ENCODE data around the gene DCST2.

The DCST2 gene

DNA sequence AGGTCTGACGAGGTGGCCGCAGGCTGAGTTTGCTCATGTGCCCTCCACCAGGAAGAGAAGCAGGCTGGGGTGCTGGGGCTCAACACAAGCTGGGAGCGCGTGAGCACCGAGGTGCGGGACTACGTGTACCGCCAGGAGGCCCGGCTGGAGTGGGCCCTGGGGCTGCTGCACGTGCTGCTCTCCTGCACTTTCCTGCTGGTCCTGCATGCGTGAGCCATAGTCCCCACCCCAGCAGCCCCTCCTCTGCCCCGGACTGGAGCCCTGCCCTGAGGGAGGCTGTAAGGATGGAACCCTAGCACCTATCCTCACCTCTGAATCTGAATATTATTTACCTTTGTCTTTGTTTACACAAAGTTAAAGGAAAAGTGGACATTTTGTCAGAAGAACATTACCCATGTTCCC, 9.7 kb upstream of the DCST2 start:
- H3K27me3 ChIP-seq = no peaks in the 10 kb centered on the region
- H3K4me1 ChIP-seq (ENCODE audit: control insufficient read depth in 1 of 2, insufficient read depth in 1 of 2, low read depth in 1 of 2, low read length in 1 of 2) = peaks cover 13 to 19% of the 10 kb centered on the region in 2 experiments
- H3K9me3 ChIP-seq = no peaks in the 10 kb centered on the region
- no peak overlapping the region for H3K27ac ChIP-seq
- no peak overlapping the region for H3K4me3 ChIP-seq (ENCODE audit: low read depth in 1 of 2, low read length in 1 of 2)
- no peaks in the 10 kb centered on the region for H3K36me3 ChIP-seq
- TF ChIP-seq, protein P1, sequence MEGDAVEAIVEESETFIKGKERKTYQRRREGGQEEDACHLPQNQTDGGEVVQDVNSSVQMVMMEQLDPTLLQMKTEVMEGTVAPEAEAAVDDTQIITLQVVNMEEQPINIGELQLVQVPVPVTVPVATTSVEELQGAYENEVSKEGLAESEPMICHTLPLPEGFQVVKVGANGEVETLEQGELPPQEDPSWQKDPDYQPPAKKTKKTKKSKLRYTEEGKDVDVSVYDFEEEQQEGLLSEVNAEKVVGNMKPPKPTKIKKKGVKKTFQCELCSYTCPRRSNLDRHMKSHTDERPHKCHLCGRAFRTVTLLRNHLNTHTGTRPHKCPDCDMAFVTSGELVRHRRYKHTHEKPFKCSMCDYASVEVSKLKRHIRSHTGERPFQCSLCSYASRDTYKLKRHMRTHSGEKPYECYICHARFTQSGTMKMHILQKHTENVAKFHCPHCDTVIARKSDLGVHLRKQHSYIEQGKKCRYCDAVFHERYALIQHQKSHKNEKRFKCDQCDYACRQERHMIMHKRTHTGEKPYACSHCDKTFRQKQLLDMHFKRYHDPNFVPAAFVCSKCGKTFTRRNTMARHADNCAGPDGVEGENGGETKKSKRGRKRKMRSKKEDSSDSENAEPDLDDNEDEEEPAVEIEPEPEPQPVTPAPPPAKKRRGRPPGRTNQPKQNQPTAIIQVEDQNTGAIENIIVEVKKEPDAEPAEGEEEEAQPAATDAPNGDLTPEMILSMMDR (IDR thresholded peaks at IDR 0.05) = no peak

DNA sequence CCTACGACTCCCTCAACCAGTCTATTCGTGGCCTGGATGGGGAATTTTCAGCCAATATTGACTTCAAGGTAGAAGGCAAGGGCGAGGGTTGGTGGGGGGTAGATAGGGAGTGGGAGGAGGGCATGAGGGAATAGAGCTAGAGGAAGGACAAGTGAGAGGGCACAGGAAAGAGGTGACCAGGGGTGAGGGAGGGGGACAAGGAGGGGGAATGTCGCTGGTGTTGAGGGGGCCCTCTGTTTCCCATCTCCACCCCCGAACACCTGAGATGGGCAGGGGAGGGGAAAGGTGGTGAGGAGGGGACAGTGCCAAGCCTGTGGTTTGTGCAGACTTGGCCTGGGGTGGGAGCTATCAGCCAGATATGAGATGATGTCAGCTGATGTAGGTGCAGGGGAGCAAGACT, 9.2 kb upstream of the DCST2 start:
- no peaks in the 10 kb centered on the region for H3K36me3 ChIP-seq
- TF ChIP-seq, protein P1 (IDR thresholded peaks at IDR 0.05) = no peak
- no peaks in the 10 kb centered on the region for H3K9me3 ChIP-seq
- no peak overlapping the region for H3K4me3 ChIP-seq (ENCODE audit: low read depth in 1 of 2, low read length in 1 of 2)
- H3K27me3 ChIP-seq = no peaks in the 10 kb centered on the region
- no peak overlapping the region for H3K27ac ChIP-seq
- peaks cover 13 to 20% of the 10 kb centered on the region in 2 experiments for H3K4me1 ChIP-seq (ENCODE audit: control insufficient read depth in 1 of 2, insufficient read depth in 1 of 2, low read depth in 1 of 2, low read length in 1 of 2)

DNA sequence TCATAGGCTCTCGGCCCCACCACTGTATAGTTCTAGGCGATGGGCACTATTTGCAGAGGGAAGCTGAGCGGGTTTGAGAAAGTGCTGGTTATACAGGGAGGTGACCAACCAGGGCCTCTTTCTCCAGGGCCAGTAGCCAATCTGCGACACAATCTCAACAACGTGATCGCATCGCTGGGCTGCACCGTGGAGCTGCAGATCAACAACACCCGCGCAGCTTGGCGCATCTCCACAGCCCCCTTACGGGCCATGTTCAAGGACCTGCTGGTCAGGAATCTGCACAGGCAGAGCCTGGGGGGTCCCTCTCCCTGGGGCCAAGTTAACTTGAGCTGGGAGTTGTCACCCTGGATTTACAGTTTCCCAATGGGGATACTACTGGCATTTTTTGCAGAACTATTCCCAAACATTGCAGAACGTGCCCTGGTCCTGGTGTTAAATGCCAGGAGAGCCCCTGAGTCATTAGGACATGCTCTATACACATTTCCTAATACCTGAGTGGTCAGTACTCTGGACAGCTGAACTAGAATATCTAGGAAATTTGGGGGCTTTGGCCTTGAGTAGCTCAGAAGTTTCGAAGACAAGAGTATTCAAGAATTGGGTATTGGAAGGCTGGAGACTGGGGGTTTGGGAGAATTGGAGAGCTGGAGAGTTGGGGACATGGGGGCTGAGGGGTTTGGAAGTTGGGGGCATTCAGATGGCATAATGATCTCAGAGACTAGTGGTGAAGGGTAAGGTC, 6.9 kb upstream of the DCST2 start:
- H3K27me3 ChIP-seq = no peaks in the 10 kb centered on the region
- no peak overlapping the region for H3K27ac ChIP-seq
- H3K9me3 ChIP-seq = no peaks in the 10 kb centered on the region
- peaks cover 26 to 32% of the 10 kb centered on the region in 2 experiments for H3K4me1 ChIP-seq (ENCODE audit: control insufficient read depth in 1 of 2, insufficient read depth in 1 of 2, low read depth in 1 of 2, low read length in 1 of 2)
- TF ChIP-seq, protein P1 (IDR thresholded peaks at IDR 0.05) = no peak
- H3K4me3 ChIP-seq (ENCODE audit: low read depth in 1 of 2, low read length in 1 of 2) = no peak overlapping the region
- no peaks in the 10 kb centered on the region for H3K36me3 ChIP-seq

DNA sequence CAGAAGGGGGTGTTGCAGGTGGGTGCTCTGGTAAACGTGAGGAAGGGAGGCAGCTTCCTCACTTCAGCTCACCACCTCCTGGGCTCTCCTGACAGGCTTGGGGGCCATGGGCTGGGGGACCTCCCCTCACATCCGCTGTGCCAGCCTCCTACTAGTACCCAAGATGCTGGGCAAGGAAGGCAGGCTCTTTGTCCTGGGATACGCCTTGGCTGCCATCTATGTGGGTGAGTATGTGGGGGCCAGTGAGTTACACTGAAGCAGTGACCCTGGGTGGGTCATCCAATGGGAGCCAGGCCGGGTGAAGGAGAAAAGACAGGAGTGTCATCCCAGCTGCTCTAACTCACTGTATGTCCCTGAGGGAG, 5.7 kb upstream of the DCST2 start:
- no peaks in the 10 kb centered on the region for H3K36me3 ChIP-seq
- H3K4me1 ChIP-seq (ENCODE audit: control insufficient read depth in 1 of 2, insufficient read depth in 1 of 2, low read depth in 1 of 2, low read length in 1 of 2) = peaks cover 26 to 28% of the 10 kb centered on the region in 2 experiments
- H3K27ac ChIP-seq = peak overlapping the region; percentile 49
- H3K27me3 ChIP-seq = no peaks in the 10 kb centered on the region
- TF ChIP-seq, protein P1 (IDR thresholded peaks at IDR 0.05) = no peak
- no peak overlapping the region for H3K4me3 ChIP-seq (ENCODE audit: low read depth in 1 of 2, low read length in 1 of 2)
- H3K9me3 ChIP-seq = no peaks in the 10 kb centered on the region

DNA sequence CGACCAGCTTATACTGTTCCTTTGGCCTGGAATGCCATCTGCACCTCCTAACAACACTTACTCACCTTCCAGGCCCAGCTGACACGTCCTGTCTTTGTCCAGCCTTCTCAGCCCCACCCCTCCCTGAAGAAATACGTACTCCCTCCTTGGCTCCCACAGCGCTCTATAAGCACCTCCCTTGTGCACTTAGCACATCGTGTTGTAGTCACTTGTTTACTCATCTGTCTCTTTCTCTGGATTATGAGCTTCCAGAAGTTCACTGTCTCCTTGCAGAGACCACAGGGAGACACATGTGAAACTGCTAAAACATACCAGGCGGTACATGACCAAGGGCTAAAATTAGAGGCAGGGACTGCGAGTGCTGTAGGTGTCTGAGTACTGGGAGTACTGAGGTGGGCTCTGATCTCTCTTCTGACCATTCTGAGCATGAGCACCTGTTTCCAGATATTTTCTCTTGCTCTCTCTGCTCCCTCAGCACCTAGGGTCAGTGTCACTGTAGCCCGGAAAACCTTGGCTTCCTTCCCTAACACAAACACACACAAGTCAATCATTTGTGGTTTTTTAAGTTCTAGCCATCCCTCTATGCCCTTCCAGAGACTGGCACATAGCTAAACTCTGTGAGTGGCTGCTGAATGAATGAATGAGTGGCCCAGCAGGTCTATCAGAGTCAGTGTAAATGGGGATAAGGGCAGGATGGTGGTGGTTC, 5.2 kb upstream of the DCST2 start:
- no peak overlapping the region for H3K4me3 ChIP-seq (ENCODE audit: low read depth in 1 of 2, low read length in 1 of 2)

More for the DNA sequence above, 5.2 kb upstream of the DCST2 start:
- Histone ChIP-seq H3K27me3 (no peaks in the 10 kb centered on the region), H3K4me1 (ENCODE audit: control insufficient read depth in 1 of 2, insufficient read depth in 1 of 2, low read depth in 1 of 2, low read length in 1 of 2) (peaks cover 26 to 28% of the 10 kb centered on the region in 2 experiments), H3K27ac (peak overlapping the region; percentile 49), H3K36me3 (no peaks in the 10 kb centered on the region), H3K9me3 (no peaks in the 10 kb centered on the region)
- TF ChIP-seq, protein P1 (IDR thresholded peaks at IDR 0.05) = no peak
